ENCODE data around the gene FBXL7.

DNA sequence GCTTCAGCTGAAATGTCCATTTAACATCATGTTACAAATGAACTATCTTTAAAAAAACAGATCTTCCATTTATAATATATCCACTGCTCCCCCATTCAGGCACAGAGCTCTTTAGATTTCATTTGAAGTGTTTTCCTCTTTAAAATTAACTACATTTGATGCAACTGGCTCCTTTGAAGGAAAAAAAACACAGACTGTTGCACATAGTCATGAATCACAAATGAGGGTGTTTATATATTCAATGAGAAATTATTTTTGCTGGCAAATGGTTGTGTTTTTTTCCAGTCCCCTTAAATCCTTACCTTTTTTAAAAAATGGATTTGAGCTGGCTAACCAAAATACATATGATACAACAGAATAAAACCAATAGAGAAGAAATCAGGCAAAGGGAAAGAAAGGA is 240.4 kb downstream of the FBXL7 start:
- TF ChIP-seq, protein P1, sequence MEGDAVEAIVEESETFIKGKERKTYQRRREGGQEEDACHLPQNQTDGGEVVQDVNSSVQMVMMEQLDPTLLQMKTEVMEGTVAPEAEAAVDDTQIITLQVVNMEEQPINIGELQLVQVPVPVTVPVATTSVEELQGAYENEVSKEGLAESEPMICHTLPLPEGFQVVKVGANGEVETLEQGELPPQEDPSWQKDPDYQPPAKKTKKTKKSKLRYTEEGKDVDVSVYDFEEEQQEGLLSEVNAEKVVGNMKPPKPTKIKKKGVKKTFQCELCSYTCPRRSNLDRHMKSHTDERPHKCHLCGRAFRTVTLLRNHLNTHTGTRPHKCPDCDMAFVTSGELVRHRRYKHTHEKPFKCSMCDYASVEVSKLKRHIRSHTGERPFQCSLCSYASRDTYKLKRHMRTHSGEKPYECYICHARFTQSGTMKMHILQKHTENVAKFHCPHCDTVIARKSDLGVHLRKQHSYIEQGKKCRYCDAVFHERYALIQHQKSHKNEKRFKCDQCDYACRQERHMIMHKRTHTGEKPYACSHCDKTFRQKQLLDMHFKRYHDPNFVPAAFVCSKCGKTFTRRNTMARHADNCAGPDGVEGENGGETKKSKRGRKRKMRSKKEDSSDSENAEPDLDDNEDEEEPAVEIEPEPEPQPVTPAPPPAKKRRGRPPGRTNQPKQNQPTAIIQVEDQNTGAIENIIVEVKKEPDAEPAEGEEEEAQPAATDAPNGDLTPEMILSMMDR (conservative IDR thresholded peaks at IDR 0.05; ENCODE audit: low read length): no peak
- no peak for TF ChIP-seq EZH2phosphoT487 (IDR thresholded peaks at IDR 0.05; ENCODE audit: borderline replicate concordance)
